HG03439 (cell line): ENCODE measurements around the gene CLN3.
"Not testable (repeated sequence)": the region's sequence is repeated elsewhere in the genome, so short reads cannot be mapped to it uniquely, and the experiment has no call there.

Source experiments
- ATAC-seq: cut with Tn5 transposase; IDR thresholded peaks from one replicate; pipeline ENCODE4 v1.9.1; 2021; ENCODE audit warnings: mild to moderate bottlenecking, moderate library complexity; ENCODE audit not compliant: unreplicated experiment

CLN3 gene

DNA sequence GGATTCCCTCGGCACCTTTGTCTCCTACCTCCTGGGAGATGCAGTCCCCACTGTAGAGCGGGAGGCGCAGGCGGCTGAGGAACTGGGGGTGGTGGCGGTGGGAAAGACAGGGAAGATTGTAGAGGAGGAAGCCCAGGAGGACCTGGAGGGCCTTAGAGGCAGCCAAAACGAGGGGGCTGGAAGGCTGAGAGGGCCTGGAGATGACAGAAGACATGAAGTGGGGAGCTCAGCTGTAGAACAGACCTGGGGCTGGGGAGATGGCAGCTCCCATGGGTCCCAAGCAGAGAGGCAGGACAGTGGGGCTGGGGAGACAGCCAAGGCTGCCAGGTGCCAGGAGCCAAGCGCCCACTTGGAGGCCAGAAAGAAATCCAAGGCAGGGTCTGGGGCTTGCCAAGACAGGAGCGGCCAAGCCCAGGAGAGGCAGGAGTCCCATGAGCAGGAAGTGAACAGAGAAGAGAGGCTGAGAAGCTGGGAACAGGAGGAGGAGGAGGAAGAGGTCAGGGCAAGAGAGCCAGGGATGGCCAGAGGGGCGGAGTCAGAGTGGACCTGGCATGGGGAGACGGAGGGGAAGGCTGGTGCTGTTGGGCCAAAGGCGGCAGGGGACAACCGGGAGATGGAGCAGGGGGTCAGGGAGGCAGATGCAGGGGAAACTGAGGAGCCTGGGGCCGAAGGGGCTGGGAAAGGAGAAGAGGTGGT lies 3.4 kb upstream of the CLN3 start:
- no peak for ATAC-seq

DNA sequence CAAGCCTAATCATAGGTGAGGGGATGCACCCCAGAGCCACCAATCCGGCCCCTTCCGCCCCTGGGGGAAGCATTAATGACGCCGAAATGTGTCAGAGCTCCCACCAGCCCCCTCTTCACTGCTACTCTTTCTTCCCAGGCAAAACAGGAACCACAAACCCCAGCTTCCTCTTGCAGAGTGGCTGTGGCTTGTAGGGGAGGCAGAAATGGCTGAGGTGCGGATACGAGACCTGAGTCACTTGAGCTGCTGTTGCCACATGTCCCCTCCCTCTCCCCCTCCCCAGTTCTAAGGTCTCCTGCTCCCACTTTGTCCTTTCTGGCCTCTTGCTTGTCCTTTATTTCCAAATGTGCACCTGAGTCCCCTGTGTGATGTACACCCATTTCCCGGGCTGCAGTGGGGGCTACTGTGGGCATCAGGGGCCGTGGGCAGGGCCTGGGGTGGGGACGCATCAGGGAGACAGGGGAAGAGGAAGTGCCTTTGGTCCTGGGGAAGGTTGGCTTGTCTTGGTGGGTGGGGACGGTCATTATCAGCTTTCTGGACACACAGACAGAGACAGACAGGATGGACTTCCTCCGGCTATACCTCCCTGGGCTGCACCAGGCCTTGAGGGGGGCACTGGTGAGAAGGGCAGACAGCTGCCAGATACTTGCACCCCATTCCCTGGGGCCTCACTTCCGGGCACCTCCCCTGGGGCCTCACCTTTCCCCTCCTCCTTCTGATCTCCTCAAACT lies 2.4 kb upstream of the CLN3 start, which contains the start of gene APOBR:
Gene APOBR (plus strand): TSS at position 523 of the 731 bp plus-strand sequence. CDS start 39 bp downstream, at position 562.
- ATAC-seq: no peak

DNA sequence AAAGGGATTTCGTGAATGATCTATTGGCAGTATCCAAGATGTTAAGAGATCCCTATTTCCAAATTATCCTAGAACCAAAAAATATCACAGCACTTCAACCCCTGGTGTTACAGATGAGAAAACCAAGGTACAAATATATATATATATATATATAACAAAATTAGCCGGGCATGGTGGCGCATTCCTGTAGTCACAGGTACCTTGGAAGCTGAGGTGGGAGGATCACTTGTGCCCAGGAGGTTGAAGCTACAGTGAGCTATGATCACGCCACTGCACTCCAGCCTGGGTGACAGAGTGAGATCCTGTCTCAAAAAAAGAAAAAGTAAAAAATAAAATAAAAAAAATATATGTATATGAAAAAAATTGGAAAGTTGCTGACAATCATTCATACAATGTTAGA lies 637 bp upstream of the CLN3 start:
- ATAC-seq: no peak

DNA sequence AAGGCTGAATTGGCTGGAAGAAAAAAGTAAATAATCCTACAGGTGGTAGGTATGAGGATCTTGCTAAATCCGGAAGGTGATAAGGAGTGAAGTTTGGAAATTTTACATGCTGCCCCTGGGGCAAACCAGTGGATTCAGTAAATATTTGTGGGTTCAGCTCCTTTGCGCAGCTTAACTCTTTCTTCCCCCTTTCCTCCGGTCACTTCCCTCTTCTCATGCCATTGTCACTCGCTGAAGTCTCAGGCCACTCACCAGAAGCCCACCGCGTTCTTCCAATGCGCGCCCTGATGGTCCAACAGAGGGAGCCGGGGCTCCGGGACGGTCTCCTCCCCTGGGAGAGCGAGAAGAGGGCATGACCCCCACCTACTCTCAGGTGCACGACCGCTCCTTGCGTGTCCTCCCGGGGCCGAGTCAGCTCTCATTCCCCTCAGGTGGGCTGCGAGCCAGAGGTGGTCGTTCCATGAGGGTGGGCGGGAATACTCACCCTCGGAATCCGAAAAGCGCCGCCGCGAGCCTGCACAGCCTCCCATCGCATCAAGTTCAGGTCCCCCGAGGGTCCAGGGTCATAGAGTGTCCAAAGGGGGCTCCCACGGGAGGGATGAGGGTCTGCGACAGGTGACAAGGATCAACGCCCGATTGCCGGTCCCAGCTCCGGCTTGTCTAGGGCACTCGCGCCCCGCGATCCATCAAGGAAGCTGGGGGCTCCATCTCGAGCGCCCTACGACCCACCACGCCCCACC lies 474 bp downstream of the CLN3 start:
- peak; percentile 13 for ATAC-seq

DNA sequence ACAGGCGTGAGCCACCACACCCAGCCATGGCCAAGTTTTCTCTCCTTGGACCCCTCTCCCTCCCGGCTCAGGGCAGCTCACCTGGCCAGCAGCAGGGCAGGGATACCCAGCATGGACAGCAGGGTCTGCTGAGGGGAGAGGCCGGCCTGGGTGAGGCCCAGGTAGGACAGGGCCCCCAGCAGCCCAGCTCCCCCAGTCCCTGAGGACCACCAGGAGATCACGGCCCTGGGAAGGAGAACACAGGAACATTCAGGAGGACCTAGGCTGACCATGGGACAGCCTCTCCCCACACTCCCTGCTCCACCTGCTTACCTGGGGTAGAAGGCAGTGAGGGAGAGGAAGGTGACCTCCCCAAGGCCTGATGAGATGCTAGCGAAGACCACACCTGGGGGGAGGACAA lies 5.6 kb downstream of the CLN3 start:
- no peak for ATAC-seq

DNA sequence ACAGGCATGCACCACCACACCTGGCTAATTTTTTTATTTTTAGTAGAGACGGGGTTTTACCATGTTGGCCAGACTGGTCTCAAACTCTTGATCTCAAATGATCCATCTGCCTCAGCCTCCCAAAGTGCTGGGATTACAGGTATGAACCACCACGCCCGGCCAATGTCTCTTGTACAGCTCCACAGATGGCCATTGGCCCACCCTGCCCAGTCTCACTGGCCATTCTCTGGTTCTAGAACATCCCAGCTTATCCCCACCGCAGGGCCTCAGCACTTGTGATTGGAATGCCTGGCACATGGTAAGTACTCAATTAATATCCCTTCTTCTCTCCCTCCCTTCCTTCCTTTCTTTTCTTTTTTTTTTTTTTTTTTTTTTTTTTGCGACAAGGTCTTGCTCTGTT lies 8.5 kb downstream of the CLN3 start:
- ATAC-seq: not testable (repeated sequence)

DNA sequence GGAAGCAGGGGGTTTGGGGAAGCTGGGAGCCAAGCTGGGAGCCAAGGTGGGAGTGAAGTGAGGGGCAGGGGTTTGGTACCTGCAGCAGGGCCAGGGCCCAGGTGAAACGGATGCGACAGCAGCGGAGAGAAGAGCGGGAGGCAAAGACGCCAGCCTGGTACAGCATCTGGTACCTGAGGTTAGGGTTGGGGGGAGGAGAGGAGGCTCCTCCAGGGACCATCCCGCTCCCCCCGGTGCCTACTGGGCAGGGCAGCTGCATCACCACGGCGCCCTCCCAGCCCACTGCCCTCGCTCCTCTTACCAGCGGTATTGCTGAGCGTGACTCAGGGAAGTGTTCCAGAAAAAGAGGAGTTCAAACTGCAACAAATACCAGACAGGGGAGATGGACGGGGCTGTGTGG lies 9.8 kb downstream of the CLN3 start:
- no peak for ATAC-seq

DNA sequence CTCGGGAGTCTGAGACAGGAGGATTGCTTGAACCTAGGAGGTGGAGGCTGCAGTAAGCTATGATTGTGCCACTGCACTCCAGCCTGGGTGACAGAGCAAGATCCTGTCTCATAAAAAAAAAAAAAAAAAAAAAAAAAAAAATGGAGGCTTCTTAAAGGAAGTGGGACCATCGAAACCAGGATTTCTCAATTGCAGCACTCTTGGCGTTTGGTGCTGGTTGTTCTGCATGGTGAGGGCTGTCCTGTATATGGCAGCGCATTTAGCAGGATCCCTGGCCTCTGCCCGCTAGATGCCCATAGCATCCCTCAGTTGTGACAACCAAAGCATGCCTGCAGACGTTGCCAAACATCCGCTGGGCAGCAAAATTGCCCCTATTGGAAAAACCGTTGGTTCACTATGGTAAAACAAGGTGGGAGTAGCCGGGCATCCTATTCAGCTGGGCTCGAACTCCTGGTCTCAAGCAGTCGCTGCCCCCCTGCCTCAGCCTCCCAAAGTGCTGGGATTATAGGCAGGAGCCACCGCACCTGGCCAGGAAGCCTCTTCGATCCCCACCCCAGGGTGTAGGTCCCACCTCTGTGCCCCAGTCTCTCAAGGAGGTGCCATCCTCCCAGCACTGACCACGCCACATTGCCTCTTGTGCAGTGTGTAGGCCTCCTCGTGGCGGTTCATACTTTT lies 13.2 kb downstream of the CLN3 start:
- ATAC-seq: no peak

DNA sequence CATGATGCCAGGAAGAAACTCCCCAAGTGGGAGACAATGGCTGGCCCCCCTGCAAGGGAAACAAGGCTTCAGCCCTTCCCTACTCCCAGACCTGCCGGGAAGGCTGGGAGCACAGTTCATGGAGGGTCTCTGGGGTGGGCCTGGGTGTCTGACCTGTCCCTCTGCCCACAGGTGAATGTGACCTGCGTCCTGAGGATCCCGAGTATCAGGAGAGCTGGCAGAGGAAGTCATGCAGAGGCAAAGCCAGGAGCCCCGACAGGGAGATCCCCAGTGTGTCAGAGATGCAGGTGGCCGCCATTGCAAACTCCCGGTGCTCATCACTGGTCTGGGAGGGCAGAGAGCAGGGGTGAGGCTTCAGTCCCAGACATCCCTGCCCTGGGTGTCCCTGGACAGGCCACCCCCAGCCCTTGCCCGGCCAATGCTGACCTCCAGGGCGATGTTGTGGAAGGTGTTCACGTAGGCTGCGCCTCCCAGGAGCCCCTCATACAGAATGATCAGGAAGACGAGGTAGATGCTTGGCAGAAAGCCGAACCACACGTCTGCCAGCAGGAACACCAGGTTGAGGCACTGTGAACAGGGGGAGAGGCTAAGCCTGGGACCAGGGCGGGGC lies 14.5 kb downstream of the CLN3 start:
- ATAC-seq: no peak

DNA sequence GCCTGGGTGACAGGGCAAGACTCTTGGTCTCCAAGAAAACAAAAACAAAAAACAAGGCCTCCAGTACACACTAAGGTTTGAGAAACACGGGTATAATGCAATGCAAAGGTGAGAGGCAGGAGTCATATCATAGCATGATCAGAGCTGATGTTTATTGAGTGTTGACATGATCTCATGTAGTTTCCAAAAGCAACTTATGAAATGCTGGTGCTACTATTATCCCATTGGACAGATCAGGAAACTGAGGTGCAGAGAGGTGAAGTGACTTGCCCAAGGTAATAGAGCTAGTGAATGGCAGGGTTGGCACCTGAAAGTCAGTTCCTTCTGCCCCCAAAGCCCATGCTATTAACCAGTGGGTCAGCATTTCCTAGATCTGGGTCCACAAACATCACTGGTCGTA lies 16.7 kb downstream of the CLN3 start:
- no peak for ATAC-seq

DNA sequence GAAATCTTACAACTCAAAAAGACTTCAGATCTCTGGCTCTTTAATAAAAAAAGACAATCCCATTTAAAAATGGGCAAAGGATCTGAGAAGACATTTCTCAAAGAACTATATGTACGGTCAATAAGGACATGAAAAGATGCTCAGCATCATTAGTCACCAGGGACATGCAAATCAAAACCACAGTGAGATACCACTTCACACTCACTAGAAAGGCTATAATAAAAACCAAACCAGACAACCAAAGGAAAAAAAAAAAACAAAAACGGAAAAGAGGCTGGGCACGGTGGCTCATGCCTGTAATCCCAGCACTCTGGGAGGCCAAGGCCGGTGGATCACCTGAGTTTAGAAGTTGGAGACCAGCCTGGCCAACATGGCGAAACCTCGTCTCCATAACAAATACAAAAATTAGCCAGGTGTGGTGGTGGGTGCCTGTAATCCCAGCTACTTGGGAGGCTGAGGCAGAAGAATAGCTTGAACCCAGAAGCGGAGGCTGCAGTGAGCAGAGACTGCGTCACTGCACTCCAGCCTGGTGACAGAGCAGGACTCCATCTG lies 18.1 kb downstream of the CLN3 start:
- ATAC-seq: no peak

DNA sequence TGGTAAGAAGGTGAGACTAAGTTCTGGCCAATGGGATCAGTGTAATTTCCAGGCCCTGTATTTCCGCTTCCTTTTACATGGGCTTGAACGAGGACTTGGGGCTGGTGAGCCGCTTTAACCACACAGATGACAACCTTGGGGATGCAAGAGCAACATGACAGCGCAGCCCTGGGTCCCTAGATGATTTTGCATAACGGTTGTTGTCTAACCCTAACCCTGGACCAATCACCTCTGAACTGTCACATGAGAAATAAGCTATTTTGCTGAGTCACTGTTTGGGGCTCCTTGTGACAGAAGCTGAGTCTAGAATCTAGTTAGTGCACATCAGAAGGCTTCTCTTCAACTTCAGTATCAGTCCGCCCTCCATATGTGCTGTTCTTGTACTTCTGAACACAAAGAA lies 44.8 kb downstream of the CLN3 start:
- ATAC-seq: not testable (repeated sequence)

DNA sequence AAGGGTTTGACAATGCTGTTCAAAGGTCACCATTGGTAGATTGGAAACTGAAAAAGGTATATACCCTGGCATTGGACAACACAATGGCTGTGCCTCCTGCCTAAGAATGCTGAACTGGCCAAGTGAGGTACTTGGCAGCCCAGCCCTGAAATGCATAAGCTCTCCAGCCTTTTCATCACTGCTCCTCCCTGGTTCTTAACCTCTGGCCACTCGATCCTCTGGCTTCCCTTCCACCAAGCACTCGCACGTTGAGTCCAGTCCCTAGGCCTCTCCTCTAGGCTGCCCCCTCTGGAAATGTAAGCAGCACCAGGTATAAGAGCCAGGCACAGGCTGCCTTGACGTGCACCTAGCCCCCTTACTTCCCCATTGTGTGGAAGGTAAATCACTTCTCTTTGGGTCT lies 45.5 kb downstream of the CLN3 start:
- ATAC-seq: not testable (repeated sequence)

DNA sequence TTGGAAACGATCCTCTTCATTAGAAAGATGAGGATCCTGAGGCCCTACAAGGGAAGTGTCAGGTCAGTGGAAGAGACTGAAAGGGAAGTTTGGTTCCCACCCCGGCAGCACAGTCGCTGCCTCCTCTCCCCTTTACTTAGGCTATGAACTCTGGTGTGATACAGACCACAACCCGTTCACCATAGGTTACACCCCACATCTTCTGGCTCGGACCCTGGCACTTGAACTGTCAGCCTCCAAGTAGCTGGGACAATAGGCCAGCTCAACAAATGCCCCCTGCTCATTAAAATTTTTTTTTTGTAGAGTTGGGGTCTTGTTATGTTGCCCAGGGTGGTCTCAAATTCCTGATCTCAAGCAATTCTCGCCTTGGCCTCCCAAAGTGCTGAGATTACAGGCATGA lies 47.9 kb downstream of the CLN3 start:
- not testable (repeated sequence) for ATAC-seq

DNA sequence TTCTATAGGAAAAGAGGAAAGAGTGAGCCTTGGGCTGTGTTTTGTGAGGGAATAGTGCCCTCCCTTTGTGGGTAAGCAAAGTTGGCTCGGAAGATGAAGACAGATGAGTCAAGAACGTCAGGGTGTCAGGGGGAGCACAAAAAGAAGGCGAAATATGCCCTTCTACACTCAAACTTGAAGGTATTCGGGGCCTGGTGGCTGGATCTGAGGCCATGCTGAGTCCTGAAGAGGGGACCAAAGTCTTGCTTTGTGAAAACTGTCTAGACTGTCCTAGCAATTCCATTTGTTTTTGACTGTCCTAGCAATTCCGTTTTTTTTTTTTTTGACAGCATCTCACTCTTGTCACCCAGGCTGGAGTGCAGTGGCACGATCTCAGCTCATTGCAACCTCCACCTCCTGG lies 53.0 kb downstream of the CLN3 start:
- ATAC-seq: not testable (repeated sequence)

DNA sequence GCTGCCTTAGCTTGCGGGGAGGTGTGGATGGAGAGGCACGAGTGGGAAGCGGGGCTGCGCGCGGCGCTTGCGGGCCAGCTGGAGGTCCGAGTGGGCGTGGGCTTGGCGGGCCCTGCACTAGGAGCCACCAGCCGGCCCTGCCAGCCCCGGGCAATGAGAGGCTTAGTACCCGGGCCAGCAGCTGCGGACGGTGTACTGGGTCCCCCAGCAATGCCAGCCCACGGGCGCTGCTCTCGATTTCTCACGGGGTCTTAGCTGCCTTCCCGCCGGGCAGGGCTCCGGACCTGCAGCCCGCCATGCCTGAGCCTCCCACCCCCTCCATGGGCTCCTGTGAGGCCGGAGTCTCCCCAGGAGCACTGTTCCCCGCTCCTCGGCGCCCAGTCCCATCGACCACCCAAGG lies 56.5 kb downstream of the CLN3 start:
- ATAC-seq: not testable (repeated sequence)
